ENCODE measurements around the gene CT45A8. TPM values are rescaled to one million over a fixed set of nuclear protein-coding genes. Genes with fewer than 3 reads are reported as not detected.

The CT45A8 gene
- total and polyA plus RNA-seq, 9 of the 15 experiments (the other 6 are each of a cell fraction or from before 2014, with no cell fraction given): 6.5 to 27.7 (median 9.6) TPM; not detected in 4

DNA sequence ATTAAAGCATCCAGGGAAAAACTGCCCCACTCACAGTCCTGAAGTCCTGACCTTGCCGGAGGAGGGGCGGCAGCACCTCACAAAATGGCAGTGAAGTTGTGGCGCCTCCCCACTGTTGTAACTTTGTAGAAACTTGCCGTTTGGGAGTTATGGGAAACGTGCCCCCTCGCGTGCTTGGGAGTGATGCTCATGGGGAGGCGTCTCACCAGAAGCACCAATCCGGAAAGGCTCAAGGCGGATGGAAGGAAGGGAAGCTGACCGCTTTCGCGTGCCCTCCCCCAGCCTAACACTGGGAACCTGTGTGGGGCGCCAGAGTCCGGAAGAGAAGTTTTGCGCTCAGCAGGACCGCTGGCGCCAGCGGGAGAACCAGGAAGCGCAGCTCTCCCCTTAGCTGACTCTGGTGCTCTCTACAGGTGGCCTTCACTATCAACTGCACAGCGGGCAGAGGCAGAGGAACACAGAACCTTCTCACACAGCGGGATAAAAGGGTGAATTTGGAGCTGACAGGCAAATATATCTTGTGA lies 39.0 kb upstream of the CT45A8 start, which contains the start of the genes CT45A10 and SAGE1 (continued):
- TF ChIP-seq TCF7 (IDR thresholded peaks at IDR 0.05; ENCODE audit: borderline replicate concordance) (no peak), TCFL5 (CRISPR knock-in tag; conservative IDR thresholded peaks at IDR 0.05) (no peak), ZC3H4 (CRISPR knock-in tag; IDR thresholded peaks at IDR 0.05; ENCODE audit: borderline replicate concordance) (no peak), ZNF644 (tag; IDR thresholded peaks at IDR 0.05; ENCODE audit: low read depth) (no peak), POLR3G (IDR thresholded peaks at IDR 0.05; ENCODE audit: extremely low read depth, insufficient read length, insufficient replicate concordance) (no peak), L3MBTL2 (IDR thresholded peaks at IDR 0.05) (peak; percentile 75), ELF2 (CRISPR knock-in tag; IDR thresholded peaks at IDR 0.05) (peak; percentile 87), HCFC1 (IDR thresholded peaks at IDR 0.05; ENCODE audit: low read depth, low read length) (peak; percentile 27; the same call in 1 of the 2 replicates), MGA (IDR thresholded peaks at IDR 0.05) (peak; percentile 31; the same call in 1 of the 2 replicates), STAT5B (CRISPR knock-in tag; IDR thresholded peaks at IDR 0.05) (no peak), MTA1 (IDR thresholded peaks at IDR 0.05; ENCODE audit: borderline replicate concordance) (0 out of 2 replicates have a peak, but pooled peaks have one; percentile 23)
- TF ChIP-seq, protein P1, sequence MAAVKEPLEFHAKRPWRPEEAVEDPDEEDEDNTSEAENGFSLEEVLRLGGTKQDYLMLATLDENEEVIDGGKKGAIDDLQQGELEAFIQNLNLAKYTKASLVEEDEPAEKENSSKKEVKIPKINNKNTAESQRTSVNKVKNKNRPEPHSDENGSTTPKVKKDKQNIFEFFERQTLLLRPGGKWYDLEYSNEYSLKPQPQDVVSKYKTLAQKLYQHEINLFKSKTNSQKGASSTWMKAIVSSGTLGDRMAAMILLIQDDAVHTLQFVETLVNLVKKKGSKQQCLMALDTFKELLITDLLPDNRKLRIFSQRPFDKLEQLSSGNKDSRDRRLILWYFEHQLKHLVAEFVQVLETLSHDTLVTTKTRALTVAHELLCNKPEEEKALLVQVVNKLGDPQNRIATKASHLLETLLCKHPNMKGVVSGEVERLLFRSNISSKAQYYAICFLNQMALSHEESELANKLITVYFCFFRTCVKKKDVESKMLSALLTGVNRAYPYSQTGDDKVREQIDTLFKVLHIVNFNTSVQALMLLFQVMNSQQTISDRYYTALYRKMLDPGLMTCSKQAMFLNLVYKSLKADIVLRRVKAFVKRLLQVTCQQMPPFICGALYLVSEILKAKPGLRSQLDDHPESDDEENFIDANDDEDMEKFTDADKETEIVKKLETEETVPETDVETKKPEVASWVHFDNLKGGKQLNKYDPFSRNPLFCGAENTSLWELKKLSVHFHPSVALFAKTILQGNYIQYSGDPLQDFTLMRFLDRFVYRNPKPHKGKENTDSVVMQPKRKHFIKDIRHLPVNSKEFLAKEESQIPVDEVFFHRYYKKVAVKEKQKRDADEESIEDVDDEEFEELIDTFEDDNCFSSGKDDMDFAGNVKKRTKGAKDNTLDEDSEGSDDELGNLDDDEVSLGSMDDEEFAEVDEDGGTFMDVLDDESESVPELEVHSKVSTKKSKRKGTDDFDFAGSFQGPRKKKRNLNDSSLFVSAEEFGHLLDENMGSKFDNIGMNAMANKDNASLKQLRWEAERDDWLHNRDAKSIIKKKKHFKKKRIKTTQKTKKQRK (IDR thresholded peaks at IDR 0.05; ENCODE audit: borderline replicate concordance, low read depth, low read length): no peak
